Iris pigment epithelial cell (primary cell): ENCODE results near the gene GCH1.

ENCODE experiments used
- DNase-seq: peaks from one replicate; pipeline ENCODE4 v3.0.0-alpha.2; 2011; ENCODE audit warnings: low read depth

GCH1 gene

DNA sequence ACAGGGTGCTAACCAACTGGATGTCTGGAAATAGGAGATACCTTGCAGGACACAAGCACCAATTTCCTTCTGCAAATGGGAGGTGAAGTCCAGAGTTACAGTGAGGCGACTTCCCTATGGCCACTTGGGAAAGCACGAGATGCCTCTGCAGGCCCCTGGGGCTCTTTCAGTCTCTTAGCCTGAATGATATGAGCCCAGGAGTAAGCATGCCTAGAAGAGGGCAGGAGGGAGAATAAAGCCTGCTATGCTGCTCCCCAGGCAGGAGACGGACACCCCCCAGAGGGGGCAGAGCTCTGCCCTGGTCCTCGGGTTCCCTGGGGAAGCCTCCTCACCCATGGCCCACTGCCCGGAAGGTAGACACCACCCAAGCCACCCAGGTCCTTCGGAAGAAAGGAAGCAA lies 105.1 kb downstream of the GCH1 start:
- no peak for DNase-seq

DNA sequence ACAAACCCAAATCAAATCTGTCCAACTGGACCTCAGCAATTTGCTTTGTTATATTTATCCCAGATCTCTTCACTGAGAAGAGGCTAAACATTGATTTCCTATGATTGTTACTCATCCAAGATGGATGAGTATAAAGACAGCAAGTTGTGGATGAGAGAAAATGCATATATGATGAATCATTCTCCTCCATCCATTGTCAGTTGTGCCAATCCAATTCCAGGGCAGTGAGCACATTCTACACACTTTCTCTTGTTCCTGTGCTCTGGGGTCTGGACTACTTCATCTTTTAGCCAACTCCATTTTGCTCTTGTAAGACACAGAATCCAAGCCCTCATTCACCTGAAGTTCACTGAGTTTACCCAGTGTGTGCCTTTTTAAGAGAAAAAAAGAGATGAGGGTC lies 105.7 kb downstream of the GCH1 start:
- peak; percentile 72 for DNase-seq

DNA sequence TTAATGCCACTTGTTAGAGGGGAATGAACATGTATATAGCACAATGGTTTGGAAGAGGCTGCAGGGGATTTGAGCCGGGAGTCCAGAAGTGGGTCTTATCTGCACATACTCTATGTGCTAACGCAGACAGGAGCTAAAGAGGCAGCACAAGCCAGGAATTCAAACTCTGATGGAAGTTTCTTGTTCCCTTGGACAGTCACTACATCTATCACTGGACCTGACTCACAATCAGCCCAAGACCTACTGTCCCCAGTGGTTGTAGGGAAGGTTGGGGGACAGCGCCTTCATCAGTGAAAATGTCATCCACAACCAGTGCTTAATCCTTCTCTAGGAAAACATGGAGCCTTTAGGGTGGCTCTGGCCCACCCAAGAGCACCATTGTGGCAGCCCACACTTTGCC lies 107.8 kb downstream of the GCH1 start:
- no peak for DNase-seq

- DNase-seq: no peak
Observed at GRCh38 chr14:54794159-54794558, 108.5 kb downstream of the GCH1 start.

DNA sequence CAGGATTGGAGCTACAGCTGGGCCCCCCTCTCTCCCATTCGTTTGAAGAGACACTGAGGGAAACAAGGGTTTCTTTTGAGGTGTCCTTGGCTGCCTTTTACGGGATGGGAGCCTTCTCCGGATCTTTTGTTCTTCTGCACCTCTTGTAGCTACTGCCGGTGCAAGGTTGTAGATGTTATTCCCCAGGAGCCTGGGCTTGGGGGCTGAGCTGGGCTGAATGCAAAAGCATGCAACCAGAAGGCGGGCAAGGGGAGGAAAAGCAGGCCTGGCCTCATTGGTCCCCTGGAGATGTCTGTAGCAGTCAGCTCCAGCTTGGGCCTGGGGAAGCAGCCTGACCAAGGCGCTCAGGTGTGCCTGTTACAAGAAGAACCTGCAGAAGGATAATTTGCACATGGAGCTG lies 110.3 kb downstream of the GCH1 start:
- no peak for DNase-seq
